Stimulated activated CD8-positive, alpha-beta memory T cell treated with anti-CD3 and anti-CD28 coated beads, Interleukin-12 subunit alpha, Interleukin-12 subunit beta, amount 100 ng/mL, for 24 hours (primary cell): ENCODE measurements around the gene MYO7B.

Experiments used
- DNase-seq: peaks from one replicate; pipeline ENCODE4 v3.0.0-alpha.2; 2020; ENCODE audit errors: extremely low read depth

Gene MYO7B

DNA sequence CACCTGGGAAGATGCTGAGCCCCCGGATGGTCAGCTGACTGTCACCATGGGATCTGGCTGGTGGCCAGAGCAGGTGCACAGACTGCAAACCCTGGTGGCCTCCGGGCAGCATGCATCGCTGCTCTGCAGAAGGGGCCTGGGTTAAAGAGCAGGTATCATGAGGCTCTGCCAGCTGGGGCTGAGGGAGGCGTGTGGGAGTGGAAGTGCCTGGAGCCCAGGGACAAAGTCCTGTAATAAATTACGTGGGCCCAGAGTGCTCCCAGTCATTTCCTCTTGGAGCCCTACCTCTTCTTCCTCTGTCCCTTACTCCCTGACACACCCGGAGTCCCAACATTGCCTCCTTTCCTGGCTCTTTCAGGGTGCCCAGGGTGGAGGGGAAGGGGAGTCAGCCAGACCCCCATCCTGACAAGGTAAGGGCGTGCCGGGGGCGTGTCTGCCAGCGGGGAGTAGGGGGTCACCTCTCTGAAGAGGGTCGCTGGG lies at the start of gene MYO7B:
TSS of gene MYO7B (plus strand) at position 262 of the 480 bp plus-strand sequence. CDS start 24,040 bp downstream, outside the sequence.
- no peak for DNase-seq

- no peak for DNase-seq
Measured at GRCh38 chr2:127485694-127486071, 49.8 kb upstream of the MYO7B start.

DNA sequence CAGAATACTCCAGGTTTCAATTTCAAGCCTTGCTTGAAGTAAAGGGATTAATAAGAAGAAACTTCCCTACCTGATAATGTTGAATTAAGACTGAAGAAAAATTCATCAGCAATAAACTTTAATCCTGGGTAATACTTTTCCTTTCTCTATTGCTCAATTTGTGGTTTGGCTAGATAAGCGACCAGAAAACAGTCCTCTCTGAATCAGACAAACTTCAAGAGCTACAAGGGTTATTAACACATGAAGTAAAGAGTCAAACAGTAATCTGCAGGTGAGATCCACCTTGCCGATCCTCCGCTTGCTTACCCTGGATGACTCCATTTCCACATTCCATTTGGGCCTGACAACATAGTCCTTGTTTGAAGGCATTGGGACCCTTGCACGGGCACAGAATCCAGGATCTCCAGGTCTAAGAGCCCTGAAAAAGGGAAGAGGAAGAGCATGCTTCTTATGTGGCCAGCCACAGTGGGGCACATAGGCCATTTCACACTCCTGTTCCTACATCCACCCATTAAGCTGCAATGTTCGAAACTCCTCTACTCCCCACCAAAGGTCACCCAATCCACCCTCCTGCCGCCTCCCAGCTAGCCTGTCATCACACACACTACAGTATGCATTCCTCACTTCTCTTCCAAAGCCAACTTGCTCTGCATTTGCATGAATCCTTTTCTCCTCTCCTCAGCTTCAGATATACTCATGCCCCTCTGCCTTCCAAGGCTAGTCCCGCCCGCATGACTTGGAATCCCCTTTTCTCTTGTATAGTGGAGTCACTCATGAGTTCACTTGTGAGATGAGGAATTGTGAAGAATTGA lies 49.0 kb upstream of the MYO7B start:
- DNase-seq: no peak

DNA sequence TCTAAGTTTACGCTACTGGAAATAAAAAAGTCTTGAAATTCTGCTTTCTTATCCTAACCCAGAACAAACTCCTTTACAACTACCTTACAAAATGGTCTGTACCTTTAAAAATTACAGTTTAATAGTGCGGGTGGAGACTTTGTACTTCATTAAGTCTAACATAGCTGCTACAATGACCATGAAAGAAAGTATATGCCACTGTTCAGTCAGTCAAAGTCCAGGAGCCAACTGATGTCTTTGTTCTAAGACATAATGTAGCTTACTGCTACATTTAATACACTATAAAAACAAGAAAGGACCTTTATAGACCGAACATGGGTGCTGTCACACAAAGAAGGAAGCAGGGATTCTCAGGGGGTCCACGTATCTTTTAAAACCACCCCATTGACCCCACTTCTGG lies 45.2 kb upstream of the MYO7B start:
- DNase-seq: no peak

DNA sequence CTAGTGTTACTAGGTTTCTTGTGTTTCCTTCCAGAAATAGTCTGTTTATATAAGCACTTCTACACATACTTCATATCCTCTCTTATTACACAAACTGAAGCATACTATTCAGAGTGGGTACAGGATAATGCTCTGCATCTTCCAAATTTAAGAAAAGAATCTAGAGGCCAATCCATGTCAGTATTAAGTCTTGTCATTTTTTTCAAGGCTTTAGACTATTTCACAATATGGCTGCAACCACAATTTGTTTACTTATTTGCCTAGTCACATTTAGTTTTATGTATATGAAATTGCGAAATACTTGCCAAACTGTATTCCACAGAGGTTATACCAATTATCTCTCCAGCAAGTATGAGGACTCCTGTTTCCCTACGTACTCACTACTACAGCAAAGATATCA lies 37.1 kb upstream of the MYO7B start:
- no peak for DNase-seq

DNA sequence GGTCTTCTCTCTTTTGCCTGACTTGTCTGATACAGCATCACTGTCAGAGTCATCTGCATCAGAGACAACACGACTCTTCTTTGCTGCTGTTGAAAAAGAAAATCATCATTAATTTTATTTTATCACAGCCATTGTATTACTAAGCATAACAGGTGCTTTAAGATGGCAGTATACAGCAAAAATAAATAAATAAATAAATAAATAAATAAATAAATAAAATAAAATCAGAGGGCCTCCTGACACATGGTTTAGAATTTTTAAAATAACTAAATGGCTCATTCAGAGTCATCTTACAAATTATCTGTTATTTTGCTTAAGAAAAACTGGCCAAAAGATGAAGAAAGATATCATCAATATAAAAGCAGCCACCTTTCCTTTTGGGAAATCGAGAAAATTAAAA lies 32.0 kb upstream of the MYO7B start:
- DNase-seq: no peak

GRCh38 chr2:127504552-127505430 lies 30.7 kb upstream of the MYO7B start:
- no peak for DNase-seq

GRCh38 chr2:127506510-127506909 lies 29.0 kb upstream of the MYO7B start:
- no peak for DNase-seq

DNA sequence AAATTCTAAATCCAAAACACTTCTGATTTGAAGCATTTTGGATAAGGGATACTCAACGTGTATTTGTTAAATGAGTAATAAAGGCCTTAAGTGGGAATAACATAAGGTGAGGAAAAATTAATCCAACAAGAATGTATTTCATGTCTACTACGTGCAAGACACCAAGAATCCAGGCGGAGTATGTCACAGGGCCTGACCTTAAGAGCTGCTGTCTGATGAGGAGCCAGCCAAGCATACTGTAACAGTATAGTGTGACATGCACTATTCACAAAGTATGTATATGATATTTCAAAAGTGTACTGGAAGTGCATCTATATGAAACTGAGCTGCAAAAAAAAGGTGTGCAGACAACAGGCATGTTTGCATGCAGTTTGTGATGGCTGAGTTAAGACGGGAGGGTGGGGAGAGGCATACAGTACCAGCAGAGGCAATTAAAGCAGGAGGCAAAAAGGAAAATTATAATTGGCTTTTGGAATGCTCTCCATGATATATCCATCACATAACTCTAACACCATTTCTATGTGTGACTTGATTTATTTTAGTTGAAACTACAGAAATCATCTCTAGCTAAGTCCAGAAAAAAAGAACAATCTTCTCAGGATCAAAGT lies 27.4 kb upstream of the MYO7B start:
- no peak for DNase-seq

GRCh38 chr2:127508631-127509034 lies 26.9 kb upstream of the MYO7B start:
- no peak for DNase-seq

DNA sequence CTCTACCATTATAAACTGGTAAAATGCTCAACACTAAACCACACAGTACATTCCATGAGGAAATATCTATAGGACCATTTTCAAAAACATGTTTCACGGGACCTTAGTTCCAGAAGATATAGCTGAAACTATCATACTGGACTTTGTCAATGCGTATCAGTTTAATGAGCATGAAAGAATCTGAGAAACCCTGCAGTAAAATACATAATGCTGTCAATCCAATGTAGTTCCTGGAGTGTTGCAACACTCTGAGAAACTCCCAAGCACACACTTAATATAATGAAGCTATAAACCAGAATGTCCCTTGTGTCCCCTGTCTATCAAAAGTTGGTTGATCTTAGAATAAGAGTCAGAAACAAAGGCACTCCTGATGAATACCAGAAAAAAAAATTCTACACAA lies 25.4 kb upstream of the MYO7B start:
- DNase-seq: no peak

- DNase-seq: no peak
Measured at GRCh38 chr2:127511090-127511695, 24.3 kb upstream of the MYO7B start.

DNA sequence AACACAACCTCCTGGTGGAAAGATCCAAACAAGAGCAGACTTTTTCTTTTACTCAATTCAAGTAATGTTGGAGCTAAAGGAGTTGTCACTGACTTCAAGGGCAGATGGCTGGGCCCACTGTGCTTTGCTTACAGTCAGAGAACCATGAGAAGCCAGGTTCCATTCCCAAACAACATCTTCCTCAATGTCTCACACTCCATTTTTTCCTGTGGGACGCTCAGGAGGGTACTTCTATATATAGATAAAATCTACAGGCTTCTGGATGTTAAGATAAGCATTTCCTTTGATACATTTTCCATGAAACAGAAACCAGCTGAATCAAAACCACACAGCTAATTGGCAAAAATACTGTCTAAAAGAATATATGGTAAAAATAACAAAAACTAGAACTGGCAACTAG lies 23.6 kb upstream of the MYO7B start:
- DNase-seq: no peak

GRCh38 chr2:127512362-127512761 lies 23.1 kb upstream of the MYO7B start:
- DNase-seq: no peak

GRCh38 chr2:127514076-127514475 lies 21.4 kb upstream of the MYO7B start:
- DNase-seq: no peak

- no peak for DNase-seq
Measured at GRCh38 chr2:127514485-127514884, 21.0 kb upstream of the MYO7B start.

DNA sequence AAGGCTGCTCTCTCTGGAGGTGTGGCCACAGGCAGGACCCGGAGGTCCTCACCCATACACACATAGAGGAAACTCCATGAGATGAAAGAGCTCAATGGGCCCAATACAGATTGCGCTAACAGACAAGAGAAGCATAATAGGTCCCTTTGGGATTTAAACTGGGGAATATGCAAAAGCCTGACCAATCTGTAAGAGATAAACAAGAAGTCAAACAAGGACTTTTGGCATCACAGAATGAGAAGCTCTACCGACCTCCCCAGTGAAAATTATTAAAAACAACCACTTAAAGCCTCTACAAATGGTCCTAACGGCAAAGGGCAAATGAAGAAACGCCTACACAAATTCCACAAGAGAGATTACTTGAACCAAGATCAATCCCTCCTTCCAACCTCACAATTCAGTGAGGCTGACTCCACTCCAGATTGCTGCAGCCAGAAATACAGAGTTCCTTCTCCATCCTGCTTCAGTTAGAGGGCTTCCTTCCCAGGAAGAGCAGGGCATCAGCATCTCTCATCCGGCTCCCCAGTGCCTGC lies 20.0 kb upstream of the MYO7B start:
- DNase-seq: no peak

DNA sequence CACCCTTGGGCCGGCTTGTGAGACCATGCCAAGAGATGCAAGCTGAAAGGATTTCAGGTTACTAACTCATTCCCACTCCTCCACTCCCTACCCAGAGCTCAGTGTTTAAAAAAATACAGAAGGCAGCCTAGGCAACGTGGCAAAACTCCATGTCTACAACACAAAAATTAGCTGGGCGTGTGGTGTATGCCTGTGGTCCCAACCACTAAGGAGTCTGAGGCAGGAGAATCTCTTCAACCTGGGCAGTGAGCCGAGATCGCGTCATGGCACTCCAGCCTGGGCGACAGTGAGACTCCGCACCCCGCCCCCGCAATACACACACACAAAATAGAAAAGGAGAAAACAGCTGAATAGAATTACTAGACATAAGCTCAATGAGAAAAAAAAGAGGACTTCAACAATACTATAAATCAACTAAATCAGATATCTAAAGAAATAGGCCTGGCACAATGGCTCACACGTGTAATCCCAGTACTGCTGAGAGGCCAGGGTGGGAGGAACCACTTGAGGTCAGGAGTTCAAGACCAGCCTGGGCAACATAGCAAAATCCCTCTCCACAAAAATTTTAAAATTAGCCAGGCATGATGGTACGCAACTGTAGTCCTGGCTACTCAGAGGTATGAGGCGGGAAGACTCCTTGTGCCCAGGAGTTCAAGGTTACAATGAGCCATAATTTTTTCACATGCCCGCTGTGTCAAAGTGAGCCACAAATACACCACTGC lies 19.3 kb upstream of the MYO7B start:
- DNase-seq: no peak

DNA sequence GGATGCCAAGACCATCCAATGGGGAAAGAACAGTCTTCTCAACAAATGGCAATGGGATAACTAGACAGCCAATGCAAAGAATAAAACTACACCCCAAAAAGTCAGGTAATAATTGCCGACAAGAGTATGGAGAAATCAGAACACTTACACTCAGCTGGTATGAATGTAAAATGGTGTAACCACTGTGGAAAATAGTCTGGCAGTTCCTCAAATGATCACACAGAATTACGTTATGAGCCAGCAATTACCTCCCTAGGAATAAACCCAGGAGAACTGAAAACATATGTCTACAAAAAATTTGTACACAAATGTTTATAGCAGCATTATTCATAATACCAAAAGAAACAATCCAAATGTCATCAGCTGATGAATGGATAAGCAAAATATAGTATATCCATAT lies 18.0 kb upstream of the MYO7B start:
- DNase-seq: no peak

GRCh38 chr2:127520424-127520823 lies 15.1 kb upstream of the MYO7B start:
- no peak for DNase-seq
